Posterior cingulate gyrus (tissue), 11 donors: Measurements from ENCODE around the gene CTDSP1.
A peak's percentile ranks its signal among the peaks of the same experiment; 100 is the strongest.

Experiments used
- DNase-seq, 10 donors: peaks; one replicate each; pipeline versions ENCODE4 v3.0.0 to v3.0.0-alpha.2; 2020 to 2021; ENCODE audit warnings: mixed read lengths in 3 of 10
- intact Hi-C: fragments of 100-400 bp; cut with DNase I; formaldehyde crosslinking; loops from one replicate; pipeline ENCODE4 v1.15.1; 2023

The CTDSP1 gene, protein sequence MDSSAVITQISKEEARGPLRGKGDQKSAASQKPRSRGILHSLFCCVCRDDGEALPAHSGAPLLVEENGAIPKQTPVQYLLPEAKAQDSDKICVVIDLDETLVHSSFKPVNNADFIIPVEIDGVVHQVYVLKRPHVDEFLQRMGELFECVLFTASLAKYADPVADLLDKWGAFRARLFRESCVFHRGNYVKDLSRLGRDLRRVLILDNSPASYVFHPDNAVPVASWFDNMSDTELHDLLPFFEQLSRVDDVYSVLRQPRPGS

DNA sequence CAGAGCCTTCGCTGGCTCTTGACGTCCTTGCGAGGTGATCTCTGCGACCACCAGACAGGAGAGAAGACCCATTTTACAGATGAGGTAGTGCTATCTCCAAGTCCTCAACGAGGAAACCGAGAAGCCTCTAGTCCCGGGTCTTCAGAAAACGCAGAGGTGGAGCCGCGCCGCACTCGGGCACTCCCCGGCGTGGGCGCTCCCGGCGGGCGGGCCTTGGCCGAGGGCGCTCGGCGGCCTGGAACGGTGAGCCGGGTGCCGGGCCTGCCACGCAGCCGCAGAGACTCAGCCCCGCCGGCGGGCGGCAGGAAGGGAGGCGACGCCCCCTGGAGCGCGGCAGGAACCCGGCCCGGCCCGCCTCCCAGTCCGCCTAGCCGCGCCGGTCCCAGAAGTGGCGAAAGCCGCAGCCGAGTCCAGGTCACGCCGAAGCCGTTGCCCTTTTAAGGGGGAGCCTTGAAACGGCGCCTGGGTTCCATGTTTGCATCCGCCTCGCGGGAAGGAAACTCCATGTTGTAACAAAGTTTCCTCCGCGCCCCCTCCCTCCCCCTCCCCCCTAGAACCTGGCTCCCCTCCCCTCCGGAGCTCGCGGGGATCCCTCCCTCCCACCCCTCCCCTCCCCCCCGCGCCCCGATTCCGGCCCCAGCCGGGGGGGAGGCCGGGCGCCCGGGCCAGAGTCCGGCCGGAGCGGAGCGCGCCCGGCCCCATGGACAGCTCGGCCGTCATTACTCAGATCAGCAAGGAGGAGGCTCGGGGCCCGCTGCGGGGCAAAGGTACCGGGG lies at the start of gene CTDSP1:
CTDSP1 (plus strand) TSS at position 478 of the 776 bp plus-strand sequence; CDS start at position 701, 223 bp downstream.
- intact Hi-C loops, result loop anchor here (5.0 kb wide), 3 partner anchors 97 to 182 kb away; partner anchors contain the start of gene ARPC2
- peak; percentile 91 to 99 (median 93) for DNase-seq

DNA sequence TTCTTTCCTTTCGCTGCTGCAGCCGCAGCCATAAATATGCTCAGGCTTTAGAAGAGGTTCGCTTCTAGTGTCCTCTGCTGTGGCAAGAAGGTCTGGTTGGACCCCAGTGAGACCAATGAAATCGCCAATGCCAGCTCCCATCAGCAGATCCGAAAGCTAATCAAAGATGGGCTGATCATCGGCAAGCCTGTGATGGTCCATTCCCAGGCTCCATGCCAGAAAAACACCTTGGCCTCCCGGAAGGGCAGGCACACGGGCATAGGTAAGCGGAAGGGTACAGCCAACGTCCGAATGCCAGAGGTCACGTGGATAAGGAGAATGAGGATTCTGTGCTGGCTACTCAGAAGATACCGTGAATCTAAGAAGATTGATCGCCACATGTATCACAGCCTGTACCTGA lies 45.6 kb upstream of the CTDSP1 start:
- DNase-seq, result peak in 3 of 10 donors; percentile 17 to 27 (median 20)
- intact Hi-C loops, result no loop called here

DNA sequence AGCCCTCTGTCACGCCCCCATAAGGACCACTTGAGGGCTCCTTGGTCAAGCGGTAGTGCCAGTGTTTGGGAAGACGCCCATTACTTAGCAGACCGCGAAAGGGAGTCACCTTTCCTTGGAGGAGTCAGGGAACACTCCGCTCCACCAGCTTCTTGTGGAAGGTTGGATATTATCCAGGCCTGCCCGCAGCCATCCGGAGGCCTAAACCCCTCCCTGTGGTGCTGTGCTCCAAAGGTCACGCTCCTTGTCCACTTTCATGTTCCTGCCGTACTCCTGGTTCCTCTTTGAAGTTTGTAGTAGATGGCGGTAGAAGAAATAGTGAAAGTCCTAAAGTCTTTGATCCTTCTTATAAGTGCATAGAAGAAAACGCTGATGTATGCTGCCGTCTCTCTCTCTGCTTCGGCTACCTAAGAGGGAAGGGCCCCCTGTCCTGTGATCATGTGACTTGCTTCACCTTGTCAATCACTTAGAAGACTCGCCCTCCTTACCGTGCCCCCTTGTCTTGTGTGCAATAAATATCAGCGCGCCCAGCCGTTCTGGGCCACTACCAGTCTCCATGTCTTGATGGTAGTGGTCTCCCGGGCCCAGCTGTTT lies 44.7 kb upstream of the CTDSP1 start:
- intact Hi-C loops, result no loop called here
- peak in 3 of 10 donors; percentile 23 to 61 (median 40) for DNase-seq

DNA sequence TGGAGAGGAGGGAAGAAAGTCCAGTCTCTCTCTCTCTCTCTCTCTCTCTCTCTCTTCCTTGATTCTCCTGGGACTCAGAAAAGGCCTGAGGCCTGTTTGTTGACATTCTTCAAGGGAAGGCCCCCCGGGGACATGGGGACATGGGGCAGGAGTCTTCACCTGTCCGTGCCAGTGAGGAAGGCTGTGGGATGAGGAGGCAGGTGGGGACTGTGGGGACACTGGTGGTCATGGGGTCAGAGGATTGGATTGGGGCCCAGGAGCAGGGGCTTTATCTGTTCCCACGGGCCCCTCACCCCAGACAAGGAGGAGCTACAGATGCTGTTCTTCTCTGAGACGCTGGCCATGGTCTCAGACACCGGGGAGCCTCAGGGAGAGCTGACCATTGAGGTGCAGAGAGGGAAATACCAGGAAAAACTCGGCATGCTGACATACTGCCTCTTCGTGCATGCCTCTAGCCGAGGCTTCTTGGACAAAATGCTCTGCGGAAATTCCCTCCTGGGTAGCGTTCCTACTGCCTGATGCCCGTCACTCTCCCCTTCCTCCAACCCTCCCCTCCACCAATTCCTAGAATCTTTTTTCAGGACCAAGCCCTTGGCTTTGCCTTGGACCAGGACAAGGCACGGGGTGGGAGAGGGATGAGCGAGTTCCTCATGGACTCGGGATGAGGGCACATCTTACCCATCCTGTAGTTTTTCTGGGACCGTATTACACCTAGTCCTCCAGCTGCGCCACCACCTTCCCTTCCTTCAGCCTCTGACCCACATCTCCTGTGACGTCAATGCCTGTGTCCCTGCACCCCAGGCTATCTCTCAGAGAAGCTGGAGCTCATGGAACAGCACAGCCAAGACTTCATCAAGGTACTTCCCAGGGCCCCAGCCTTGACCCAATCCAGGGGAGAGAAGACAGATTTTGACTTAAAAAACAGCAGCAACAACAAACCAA lies 42.2 kb upstream of the CTDSP1 start:
- DNase-seq, result peak in 2 of 10 donors; percentile 33 to 46
- intact Hi-C loops, result no loop called here

DNA sequence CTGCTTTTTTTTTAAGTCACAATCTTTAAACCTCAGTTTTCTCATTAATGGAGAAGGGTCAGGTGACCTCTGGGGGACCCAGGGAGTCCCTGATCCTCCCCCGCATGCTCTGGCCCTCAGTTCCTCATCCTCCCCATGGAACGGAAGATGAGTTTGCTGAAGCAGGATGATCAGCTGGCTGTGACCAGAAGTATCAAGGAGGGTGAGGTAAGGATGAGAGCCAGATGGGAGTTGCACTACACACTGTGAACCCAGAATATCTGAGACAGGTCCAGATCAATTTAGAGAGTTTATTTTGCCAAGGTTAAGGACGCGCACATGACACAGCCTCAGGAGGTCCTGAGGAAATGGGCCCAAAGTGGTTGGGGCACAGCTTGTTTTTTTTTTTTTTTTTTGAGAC lies 39.2 kb upstream of the CTDSP1 start:
- intact Hi-C loops, result no loop called here
- DNase-seq, result peak in 3 of 10 donors; percentile 9 to 44 (median 32)

DNA sequence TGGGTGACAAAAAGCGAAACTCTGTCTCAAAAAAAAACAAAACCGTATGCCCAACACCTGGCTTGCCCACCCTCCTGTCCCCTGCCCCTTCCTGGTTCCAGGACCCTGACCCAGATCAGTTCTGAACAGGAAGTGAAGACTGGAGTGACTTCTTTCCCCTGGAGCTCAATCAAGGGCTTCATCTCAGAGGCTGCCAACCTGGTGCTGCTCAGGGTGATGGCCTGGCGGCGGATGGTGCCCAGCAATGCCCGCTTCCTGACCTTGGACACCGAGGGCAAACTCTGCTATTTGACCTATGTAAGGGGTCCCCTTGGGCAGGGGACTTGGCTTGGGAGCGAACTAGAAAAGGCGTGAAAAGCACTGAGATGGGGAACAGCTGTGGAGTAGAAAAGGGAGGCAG lies 37.1 kb upstream of the CTDSP1 start:
- DNase-seq, result peak in 3 of 10 donors; percentile 6 to 52 (median 16)
- intact Hi-C loops, result no loop called here

DNA sequence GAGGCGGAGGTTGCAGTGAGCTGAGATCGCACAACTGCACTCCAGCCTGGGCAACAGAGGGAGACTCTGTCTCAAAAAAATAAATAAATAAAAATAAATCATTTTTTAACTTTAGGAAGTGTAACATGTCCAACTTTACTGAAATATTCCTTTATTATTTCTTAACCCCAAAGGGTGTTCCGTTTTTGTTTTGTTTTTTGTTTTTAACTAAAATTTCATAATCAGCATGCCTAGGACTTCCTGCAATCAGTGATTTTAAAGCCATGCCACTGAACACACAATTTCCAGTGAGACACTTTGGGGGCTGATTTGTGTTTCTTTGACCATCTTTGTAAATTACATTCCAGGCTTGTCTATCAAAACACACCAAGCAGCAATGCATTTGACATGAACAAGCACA lies 35.9 kb upstream of the CTDSP1 start:
- intact Hi-C loops, result no loop called here
- peak in 1 of 10 donors; percentile 9 for DNase-seq

DNA sequence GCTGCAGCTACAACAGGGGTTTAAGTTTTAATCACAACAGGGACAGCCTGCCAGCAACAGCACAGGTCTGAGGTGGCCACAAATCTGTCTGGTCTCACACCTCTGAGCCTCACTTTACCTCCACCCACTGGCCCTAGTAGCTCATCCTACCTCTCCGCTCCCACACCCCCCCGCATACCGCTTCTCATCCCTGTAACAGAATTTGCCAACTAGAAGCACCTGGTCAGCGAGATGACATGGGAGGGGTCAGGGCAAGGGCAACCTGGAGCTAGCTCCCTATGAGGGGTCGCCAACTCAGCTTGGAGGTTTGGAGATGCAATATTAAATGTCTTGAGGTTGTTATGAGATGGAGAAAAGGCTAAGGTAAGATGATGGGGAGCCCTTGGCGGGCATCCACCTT lies 35.5 kb upstream of the CTDSP1 start:
- intact Hi-C loops, result no loop called here
- DNase-seq, result peak in 3 of 10 donors; percentile 16 to 48 (median 20)

DNA sequence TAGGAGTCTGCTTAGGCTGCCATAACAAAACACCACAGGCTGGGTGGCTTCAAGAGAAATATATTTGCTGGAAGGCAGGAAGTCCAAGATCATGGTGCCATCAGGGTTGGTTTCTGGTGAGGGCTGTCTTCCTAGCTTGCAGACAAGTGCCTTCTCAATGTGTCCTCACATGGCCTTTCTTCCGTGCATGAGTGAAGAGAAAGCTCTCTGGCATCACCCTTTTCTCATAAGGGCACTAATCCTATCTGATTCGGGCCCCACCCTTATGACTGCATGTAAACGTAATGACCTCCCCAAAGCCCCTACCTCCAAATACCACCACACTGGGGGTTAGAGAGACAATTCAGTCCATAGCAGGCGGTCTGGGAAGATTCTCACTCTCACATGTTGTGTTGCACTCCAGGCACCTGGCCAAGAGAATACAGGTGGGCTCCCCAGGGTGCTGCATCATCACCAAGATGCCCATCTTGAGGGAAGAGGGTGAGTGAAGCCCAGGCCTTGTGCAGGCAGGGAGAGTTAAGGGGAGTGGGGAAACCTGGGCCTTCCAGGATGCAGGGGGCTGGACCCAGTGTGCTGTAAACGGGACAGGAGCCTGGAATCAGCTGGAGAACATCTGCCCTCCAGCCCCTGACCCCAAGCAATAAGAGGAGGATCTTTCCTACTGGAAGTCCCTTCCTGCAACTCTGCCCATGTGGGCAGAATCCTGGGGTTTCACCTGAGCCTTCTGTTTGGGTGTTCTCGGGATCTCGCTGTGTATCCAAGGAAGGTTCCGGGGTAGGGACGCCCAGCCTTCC lies 32.9 kb upstream of the CTDSP1 start:
- DNase-seq, result peak in 3 of 10 donors; percentile 30 to 69 (median 31)
- intact Hi-C loops, result no loop called here

DNA sequence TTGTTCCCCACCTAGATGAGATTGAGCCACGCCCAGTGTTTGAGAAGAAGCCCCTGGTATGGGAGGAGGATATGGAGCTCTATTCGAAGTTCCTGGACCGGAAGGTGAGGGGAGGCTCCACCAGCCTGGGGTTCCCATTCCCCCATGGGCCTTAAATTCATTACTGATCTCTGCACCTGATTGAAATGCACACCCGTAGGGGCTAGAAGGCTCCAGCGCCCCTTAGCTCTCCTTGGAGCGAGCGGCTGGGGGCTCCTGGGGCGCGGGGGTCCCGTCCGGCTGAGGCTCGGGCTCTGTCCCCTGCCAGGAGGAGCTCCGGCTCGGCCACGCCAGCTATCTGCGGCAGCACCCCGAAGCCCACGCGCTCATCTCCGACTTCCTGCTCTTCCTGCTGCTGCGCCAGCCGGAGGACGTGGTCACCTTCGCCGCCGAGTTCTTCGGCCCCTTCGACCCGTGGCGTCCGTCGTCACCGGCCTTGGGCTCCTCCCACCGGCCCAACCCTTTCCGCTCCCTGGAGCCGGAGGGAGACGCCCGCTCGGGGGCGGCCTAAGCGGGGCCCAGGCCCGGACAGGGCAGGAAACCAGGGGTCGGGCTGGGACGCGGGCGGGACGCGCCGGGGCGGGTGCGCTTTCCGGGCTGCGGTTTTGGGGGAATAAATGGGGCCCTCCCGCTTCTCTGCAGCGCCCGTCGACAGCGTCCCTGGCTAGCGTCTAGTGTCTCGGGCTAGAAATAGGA lies 32.1 kb upstream of the CTDSP1 start:
- intact Hi-C loops, result no loop called here
- DNase-seq, result peak; percentile 44 to 94 (median 66)

DNA sequence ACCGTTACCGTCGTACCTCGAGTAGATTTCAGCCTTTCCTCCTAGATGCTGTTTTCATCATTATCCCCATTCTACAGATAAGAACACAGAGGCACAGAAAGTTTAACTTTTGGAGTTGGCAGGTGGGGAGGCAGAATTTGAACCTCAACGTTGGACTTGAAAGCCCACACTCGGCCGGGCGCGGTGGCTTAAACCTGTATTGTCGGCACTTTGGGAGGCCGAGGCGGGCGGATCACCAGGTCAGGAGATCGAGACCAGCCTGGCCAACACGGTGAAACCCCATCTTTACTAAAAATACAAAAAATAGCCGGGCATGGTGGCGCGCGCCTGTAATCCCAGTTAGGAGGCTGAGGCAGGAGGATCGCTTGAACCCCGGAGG lies 31.5 kb upstream of the CTDSP1 start:
- peak in 3 of 10 donors; percentile 51 to 80 (median 76) for DNase-seq
- intact Hi-C loops, result no loop called here

DNA sequence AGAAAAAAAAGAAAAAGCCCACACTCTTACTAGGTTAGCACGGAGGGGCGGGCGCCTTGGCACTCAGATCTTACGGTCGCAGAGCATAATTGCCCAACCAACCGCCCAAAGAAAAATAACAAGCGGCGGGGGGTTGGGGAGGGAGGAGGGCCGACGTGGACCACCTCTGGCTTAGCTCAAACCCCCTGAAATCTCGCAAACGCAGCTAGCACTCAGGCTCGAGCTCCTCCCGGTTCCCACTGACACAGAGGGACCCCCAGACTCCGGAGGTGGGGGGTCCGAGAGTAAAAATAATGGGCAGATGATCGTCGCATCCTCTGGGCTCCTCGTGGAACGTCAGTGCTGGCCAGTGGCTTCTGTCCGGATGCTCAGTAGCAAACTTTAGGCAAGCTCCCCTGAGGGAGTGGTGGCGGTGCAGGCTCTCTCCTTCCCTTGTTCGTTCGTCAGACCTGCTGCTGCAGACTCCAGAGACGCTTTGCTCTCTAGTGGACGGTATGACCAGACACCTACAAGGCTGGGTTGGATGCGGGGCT lies 31.0 kb upstream of the CTDSP1 start:
- intact Hi-C loops, result no loop called here
- peak in 4 of 10 donors; percentile 18 to 84 (median 70) for DNase-seq

DNA sequence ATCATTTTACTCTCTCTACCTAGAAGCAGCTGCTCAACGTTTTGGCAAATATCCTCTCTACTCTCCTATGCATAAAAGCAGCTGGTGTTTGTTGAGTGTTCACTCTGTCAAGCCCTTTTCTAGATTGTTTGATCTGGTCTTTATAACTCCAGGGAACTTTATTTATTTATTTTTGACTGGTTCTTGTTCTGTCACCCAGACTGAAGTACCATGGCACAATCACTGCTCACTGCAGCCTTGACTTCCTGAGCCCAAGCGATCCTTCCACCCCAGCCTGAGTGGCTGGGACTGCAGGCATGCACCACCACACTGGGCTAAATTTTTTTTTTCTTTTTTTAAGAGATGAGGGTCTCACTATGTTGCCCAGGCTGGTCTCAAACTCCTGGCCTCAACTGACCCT lies 30.3 kb upstream of the CTDSP1 start:
- intact Hi-C loops, result no loop called here
- peak in 3 of 10 donors; percentile 8 to 48 (median 17) for DNase-seq

DNA sequence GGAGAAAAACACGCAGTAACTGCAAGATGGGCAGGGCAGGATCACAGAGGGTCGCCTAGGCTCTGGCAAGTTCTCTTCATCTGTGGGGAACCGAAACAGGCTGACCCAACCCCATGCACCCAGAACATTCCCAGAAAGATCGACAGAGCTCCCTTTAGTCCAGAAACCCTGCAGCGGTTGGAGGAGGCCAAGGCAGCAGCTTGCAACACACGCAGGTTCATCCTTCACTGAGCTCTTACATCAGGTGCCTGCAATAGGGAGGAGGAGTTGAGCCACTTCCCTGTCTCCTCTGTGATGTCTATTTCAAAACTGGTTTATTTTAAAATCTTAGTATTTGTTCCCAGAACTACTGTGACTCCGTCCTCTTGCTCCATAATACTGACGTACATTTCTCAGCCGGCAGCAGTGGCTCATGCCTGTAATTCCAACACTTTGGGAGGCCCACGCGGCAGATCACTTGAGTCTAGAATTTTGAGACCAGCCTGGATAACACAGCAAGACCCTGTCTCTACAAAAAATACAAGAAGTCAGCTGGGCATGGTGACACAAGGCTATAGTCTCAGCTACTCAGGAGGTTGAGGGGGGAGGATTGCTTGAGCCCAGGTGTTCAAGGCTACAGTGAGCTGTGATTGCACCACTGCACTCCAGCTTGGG lies 29.1 kb upstream of the CTDSP1 start:
- intact Hi-C loops, result no loop called here
- DNase-seq, result peak in 6 of 10 donors; percentile 23 to 91 (median 60)

DNA sequence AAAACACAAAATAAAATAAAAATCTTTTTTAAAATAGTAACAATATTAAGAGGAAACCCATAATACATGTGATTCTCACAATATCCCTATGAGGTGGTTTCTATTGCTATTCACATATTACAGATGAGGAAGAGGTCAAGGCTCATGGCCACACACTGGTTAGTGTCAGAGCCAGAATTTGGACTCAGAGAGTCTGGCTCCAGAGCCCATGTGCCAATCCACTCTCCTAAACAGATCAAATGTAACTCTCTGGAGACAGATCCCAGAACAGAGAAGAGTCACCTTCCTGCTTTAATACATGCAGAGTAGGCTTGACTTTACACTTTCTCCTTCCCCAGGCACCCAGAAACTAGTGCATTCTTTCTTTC lies 27.7 kb upstream of the CTDSP1 start:
- intact Hi-C loops, result no loop called here
- DNase-seq, result peak in 1 of 10 donors; percentile 18

DNA sequence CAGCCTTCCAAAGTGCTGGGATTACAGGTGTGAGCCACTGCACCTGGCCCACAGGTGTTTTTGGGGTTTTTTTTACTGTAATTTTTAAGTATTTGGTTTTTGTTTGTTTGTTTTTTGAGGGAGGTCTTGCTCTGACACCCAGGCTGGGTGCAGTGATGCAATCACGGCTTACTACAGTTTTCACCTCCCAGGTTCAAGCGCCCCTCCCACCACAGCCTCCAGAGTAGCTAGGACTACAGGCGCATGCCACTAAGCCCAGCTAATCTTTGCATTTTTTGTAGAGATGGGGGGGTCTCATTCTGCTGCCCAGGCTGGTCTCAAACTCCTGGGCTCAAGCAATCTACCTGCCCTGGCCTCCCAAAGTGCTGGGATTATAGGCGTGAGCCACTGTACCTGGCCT lies 24.9 kb upstream of the CTDSP1 start:
- peak in 2 of 10 donors; percentile 29 to 36 for DNase-seq
- intact Hi-C loops, result no loop called here

DNA sequence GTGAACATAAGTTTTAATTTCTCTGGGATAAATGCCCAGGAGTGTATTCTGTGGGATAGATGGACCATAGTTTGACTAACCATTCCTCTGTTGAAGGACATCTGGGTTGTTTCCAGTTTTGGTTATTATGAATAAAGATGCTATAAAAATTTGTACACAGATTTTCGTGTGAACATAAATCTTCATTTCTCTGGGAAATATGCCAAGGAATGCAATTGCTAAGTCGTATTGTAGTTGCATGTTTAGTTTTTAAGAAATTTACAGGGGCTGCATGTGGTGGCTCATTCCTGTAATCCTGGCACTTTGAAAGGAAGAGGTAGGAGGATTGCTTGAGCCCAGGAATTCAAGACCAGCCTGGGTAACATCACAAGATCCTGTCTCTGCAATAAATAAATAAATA lies 24.5 kb upstream of the CTDSP1 start:
- no peak for DNase-seq
- intact Hi-C loops, result no loop called here

DNA sequence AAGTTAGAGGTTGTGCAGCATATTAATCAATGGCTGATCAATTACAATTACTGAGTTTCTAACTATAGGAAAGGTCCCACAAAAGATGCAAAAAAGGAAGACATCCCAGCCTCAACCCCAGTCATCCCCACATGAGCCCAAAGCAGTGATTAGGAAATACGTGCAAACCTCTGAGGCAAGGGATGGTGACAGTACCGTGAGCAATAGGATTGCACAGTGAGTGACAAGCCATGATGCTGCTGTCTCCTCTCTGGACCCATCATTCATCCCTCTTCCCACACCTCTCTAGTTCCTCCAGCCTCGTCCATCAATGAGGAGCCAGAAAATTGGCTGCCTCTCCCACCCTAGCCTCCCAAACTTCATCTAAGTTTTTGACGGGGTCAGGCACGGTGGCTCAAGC lies 21.6 kb upstream of the CTDSP1 start:
- intact Hi-C loops, result no loop called here
- no peak for DNase-seq
